Urinary bladder (tissue), 4 donors: ENCODE data around the gene EPS8L2. TPM values are rescaled to one million over a fixed set of nuclear protein-coding genes. Genes with fewer than 3 reads are reported as not detected.

ENCODE experiments used
- DNase-seq: peaks from one replicate; pipeline ENCODE4 v3.0.0-alpha.2; 2015; ENCODE audit errors: extremely low spot score
- H3K27ac ChIP-seq: one replicate; pipeline ENCODE4 v1.5.1; 2013; ENCODE audit warnings: low read depth, mild to moderate bottlenecking, moderate library complexity
- H3K36me3 ChIP-seq: one replicate; pipeline ENCODE4 v1.6.1; 2013; ENCODE audit warnings: mild to moderate bottlenecking, moderate library complexity; ENCODE audit not compliant: insufficient read depth
- H3K4me1 ChIP-seq: one replicate; pipeline ENCODE4 v1.6.1; 2013; ENCODE audit warnings: mild to moderate bottlenecking, moderate library complexity; ENCODE audit not compliant: insufficient read depth
- H3K4me3 ChIP-seq: one replicate; pipeline ENCODE4 v1.5.1; 2013; ENCODE audit warnings: low read depth, low read length
- WGBS: extraction: QIAGEN DNeasy Blood & Tissue Kit; methylation state at CpG from one replicate; pipeline ENCODE4 v1.1.7; 2013; 5-methylcytosine and 5-hydroxymethylcytosine counted together
- polyA plus RNA-seq: library from polyadenylated mRNA; stranded (reverse); fragments of 200-250 nt; gene quantifications from one replicate; pipeline ENCODE4 v1.2.3, GENCODE V29; 2013
- total RNA-seq: library from RNA; depleted of rRNA; stranded (reverse); fragments of >200 nt; gene quantifications from one replicate; pipeline ENCODE4 v1.2.3, GENCODE V29; 2014
- donor health status: healthy with polysubstance abuse.
- donor health status: healthy.

The EPS8L2 gene
- total and polyA plus RNA-seq, 2 donors = 12.4 to 23.2 TPM

DNA sequence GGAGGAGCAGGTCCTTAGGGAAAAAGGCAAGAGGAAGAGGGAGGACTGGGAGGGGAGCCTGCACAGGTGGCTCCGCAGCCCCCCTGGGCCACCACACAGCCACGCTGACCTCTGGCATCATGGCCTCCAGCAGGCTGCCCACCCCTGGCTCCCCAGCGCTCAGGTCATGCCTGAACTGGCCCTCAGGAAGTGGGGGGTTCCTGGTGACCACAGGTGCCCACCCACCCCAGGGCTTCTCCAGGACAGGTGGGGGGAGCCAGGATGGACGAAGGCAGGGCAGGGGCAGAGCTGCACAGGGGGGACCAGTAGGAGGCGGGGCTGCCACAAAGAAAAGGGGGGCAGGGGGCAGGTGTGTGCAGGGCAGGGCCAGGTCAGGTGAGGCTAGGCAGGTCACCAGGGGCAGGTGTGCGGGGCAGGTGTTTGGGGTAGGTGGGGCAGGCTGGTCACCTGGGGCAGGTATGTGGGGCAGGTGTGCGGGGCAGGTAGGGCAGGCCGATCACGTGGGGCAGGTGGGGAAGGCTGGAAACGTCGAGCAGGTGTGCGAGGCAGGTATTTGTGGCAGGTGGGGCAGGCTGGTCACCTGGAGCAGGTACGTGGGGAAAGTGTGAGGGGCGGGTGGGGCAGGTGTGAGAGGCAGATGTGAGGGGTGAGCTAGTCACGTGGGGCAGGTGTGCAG is 12.0 kb upstream of the EPS8L2 start:
- H3K27ac ChIP-seq = no peak overlapping the region
- 73% methylated on average over 15 of the region's 15 CpGs for WGBS
- H3K4me1 ChIP-seq = peaks cover 8% of the 10 kb centered on the region

DNA sequence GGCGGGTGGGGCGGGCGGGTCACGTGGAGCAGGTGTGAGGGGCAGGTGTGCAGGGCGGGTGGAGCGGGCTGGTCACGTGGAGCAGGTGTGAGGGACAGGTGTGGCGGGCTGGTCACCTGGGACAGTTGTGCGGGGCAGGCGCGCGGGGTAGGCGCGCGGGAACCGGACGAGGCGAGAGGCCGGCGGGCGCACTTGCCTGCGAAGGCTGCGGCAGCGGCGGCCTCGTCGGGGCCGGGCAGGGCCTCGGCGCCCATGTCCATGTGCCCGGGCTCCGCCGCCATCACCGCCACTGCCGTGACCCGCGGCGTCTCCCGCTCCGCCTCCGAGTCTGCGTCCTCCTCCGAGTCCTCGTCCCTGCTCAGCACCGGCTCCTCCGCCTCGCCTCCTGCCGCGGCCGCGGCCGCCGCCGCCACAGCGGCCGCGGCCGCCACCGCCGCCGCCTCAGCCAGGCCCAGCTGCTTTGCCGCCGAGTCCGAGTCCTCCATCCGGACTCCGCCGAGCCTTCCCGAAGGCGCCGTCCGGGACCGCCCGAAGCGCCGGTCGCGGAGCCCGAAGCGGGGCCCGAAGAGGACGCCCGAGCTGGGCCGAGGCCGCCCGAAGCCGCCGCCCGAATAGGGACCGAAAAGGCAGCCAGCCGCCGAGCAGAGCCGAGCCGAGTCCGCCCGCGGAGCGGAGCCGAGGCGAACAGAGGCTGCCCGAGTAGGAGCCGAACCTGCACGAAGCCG is 11.3 kb upstream of the EPS8L2 start, which contains the start of gene DEAF1:
TSS of gene DEAF1 (minus strand) at position 660 of the 725 bp plus-strand sequence. CDS start at position 485, 175 bp downstream.
- 2% methylated on average over 103 of the region's 103 CpGs for WGBS
- Histone ChIP-seq H3K4me3 (peak within 1 kb of the TSS; percentile 80), H3K4me1 (peaks cover 8% of the 10 kb centered on the region), H3K36me3 (no peaks in the 10 kb centered on the region), H3K27ac (peak within 1 kb of the TSS; percentile 99)
- DNase-seq = peak; percentile 96

More for the DNA sequence above, 12.0 kb upstream of the EPS8L2 start:
- no peaks in the 10 kb centered on the region for H3K36me3 ChIP-seq
- no peak for DNase-seq
- H3K4me3 ChIP-seq = peak overlapping the region; percentile 47

DNA sequence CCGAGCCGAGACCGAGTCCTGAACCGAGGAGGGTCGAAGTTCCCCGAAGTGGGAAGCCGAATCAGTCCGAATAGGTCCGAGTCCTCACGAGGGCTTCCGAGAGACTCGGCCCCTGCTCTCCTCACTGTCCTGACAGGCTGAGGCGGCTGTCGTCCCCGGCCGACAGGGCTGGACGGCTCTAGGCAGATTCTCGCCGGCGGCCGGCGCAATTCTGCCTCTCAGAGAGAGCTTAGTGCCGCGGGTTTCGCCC is 10.8 kb upstream of the EPS8L2 start:
- H3K4me1 ChIP-seq = peaks cover 8% of the 10 kb centered on the region
- H3K4me3 ChIP-seq = peak overlapping the region; percentile 80
- peak overlapping the region; percentile 99 for H3K27ac ChIP-seq
- under 1% methylated on average over 25 of the region's 25 CpGs for WGBS
- H3K36me3 ChIP-seq = no peaks in the 10 kb centered on the region
- DNase-seq = no peak

DNA sequence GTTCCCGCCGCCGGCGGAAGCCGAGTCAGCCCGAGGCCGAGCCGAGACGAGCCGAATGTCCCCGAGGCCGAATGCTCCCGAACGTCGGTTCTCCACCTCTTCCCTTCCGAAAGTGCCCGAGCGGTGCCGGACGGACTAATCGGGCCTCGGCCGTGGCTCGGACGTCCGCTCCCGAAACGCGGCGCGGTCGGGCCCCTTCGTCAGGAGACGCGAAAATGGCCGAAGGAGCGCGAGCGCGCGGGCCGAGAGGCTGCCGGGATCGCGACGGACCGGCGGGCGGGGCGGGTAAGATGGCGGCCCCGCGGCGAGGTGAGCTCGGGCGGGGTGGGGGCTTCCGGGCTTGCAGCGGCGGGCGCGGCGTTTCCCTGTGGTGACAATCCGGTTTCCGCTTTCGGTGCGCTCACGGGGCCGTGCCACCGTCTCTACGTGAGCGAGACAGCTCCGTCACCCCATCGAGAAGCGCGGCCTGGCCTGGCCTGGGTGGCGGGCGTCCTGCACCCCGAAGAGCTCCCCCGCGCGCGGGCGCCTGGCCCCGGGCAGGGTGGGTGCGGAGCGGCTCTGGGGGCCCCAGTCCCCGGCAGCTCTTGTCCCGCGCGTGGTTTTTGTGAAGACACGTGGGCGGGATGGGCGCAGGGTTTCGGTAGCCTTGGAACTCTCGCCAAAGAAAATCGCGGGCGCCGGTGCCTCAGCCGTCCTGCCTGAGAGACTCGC is 10.3 kb upstream of the EPS8L2 start, which contains the start of gene TMEM80:
TSS of gene TMEM80 (plus strand) at position 279 of the 711 bp plus-strand sequence. CDS start at position 291, 12 bp downstream.
- Histone ChIP-seq H3K4me3 (peak within 1 kb of the TSS; percentile 80), H3K4me1 (peaks cover 8% of the 10 kb centered on the region), H3K27ac (peak within 1 kb of the TSS; percentile 99), H3K36me3 (no peaks in the 10 kb centered on the region)
- WGBS = under 1% methylated on average over 101 of the region's 101 CpGs
- DNase-seq = peak; percentile 98

DNA sequence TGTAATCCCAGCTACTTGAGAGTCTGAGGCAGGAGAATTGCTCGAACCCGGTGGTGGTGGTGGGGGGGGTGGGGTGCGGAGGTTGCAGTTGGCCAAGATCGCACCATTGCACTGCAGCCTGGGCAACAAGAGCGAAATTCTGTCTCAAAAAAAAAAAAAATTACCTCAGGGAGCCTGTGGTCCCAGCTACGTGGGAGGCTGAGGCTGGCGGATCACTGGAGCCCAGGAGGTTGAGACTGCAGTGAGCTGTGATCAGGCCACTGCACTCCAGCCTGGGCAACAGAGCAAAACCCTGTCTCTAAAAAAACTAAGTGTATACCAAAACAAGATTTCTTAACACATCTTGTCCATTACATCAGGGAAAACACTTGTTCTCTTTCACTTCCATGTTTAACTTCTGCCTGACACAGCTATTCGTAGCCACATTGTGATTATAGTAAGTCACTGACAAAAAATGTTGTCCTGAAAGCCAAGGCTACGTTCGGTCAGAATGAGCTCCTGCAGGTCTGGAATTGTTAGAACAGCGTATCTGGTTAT is 9.0 kb upstream of the EPS8L2 start:
- Histone ChIP-seq H3K36me3 (no peaks in the 10 kb centered on the region), H3K4me1 (peaks cover 8% of the 10 kb centered on the region), H3K27ac (no peak overlapping the region), H3K4me3 (no peak overlapping the region)
- no peak for DNase-seq
- 67% methylated on average over 11 of the region's 11 CpGs for WGBS

DNA sequence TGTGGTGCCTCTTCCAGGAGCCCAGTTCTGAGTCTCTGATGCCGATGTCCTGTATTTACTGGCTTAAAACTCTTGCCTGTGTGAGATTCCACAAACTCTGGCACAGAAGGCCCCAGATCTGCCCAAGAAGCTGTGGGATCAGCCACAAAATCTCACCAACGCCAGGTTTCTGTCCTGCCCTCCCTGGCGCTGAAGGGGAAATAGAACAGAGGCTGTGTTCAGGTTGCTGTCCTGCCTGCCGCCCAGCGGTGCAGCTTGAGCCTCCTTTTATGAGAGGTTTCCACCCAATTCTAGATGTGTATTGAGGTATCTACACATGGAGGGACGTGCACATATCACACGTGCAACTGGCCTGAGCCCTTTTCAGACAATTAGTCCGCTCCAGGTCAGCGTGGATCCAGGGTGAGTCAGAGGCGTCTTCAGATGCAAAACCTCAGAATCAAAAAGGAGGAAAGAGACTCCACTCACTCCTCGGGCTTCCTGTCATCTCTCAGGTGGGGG is 8.2 kb upstream of the EPS8L2 start:
- peaks cover 8% of the 10 kb centered on the region for H3K4me1 ChIP-seq
- no peak for DNase-seq
- no peak overlapping the region for H3K4me3 ChIP-seq
- H3K27ac ChIP-seq = peak overlapping the region; percentile 53
- WGBS = 81% methylated on average over 11 of the region's 11 CpGs
- H3K36me3 ChIP-seq = no peaks in the 10 kb centered on the region

DNA sequence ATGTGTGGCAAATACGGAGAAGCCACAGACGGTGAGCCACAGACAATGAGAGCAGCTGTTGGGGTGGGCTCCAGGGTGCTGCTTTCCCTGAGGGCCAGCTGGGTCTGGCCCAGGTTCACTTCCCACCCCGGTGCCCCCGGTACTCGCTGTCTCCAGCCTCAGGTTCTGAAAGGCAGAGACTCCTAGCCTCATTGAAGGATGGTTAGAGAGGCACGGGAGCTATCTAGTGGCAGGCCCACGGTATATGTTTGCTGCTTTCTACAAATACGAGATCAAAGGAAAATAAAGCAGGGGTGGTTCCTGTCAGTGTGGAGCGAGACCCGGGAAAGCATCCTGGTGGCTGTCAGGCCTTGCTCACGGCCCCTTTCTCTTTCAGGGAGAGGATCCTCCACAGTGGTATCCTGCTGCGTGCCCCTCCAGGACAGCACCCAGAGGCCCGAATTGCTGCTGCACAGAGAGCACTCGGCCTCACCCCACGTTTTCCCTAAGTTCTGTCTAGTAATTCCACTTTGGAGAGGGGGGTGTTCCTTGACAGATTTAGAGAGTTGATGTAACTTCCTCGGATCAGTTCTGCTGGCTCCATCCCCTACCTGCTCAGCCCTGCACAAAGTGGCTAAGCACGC is 7.4 kb upstream of the EPS8L2 start:
- no peak for DNase-seq
- 75% methylated on average over 17 of the region's 17 CpGs for WGBS
- H3K4me1 ChIP-seq = peaks cover 8% of the 10 kb centered on the region

DNA sequence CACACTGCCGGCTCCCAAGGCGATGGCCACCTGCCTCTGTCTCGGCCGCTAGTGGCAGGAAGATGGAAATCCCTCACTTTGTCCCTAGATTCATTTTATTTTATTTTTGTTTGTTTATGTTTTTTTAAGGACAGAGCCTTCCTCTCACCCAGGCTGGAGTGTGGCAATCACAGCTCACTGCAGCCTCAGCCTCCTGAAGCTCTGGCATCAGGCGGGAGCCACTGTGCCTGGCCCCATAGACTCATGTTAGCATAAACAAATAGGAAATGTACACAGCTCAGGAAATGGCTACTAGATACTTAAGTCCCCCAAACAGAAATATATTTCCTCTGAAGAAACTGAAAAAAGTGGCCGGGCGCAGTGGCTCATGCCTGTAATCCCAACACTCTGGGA is 6.9 kb upstream of the EPS8L2 start:
- no peak for DNase-seq
- Histone ChIP-seq H3K27ac (no peak overlapping the region), H3K36me3 (no peaks in the 10 kb centered on the region), H3K4me3 (no peak overlapping the region), H3K4me1 (peaks cover 4% of the 10 kb centered on the region)
- 96% methylated on average over 7 of the region's 7 CpGs for WGBS

More for the DNA sequence above, 7.4 kb upstream of the EPS8L2 start:
- Histone ChIP-seq H3K4me3 (no peak overlapping the region), H3K36me3 (no peaks in the 10 kb centered on the region), H3K27ac (no peak overlapping the region)

DNA sequence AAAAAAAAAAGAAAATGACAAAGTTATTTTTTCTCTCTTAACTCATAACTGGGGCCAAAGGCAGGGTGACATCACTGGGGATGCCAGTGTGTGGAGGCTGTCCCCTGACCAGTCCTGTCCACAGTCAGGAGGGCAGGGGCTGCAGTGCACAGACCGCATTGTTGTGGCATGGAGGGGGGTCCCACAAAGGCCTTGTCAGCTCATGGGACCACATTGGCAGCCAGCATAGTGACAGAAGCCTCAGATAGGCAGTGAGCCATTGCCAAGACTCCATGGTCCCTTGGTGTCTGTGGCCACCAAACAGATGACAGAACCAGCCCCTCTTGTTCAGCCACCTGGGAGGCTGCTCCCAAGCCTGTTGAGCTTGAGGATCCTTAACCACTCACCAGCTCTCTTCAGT is 6.3 kb upstream of the EPS8L2 start:
- WGBS = 91% methylated on average over 1 of the region's 1 CpG
- H3K4me3 ChIP-seq = no peak overlapping the region
- no peak overlapping the region for H3K27ac ChIP-seq
- no peak for DNase-seq
- H3K36me3 ChIP-seq = no peaks in the 10 kb centered on the region
- H3K4me1 ChIP-seq = peaks cover 2% of the 10 kb centered on the region

DNA sequence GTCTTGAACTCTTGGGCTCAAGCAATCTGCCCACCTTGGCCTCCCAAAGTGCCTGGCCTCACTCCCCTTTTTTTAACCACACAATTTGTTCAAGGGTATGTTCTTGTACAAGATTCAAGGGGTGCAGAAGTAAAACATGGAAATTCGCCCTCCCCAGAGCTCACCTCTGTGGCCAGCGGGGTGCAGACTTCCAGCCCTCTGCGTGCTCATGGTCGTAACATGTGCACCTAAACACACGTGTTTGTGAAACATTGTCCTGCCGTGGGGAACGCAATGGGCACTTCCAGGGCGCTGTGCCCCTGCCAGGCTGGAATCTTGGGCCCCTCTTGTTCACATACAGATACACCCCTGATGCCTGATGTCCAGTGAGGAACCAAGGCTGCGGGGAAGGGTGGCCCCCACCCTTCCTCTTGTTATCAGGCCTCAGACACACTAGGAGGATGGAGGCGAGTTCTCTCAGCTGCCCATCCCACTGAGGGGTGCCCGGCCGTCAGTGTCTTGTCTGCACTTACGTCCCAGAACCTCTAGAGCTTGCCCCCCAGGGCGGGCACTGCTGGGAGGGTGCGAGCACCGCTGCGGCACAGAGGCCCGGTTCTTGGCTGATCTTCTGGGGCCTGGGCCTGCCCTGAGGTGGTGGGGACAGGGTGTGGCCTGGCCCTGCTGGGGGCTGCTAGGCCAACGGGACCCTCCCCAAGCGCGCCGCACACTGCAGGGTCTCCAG is 4.1 kb upstream of the EPS8L2 start:
- WGBS = 94% methylated on average over 22 of the region's 22 CpGs
- Histone ChIP-seq H3K4me3 (no peak overlapping the region), H3K27ac (no peak overlapping the region), H3K4me1 (no peaks in the 10 kb centered on the region), H3K36me3 (no peaks in the 10 kb centered on the region)
- no peak for DNase-seq

DNA sequence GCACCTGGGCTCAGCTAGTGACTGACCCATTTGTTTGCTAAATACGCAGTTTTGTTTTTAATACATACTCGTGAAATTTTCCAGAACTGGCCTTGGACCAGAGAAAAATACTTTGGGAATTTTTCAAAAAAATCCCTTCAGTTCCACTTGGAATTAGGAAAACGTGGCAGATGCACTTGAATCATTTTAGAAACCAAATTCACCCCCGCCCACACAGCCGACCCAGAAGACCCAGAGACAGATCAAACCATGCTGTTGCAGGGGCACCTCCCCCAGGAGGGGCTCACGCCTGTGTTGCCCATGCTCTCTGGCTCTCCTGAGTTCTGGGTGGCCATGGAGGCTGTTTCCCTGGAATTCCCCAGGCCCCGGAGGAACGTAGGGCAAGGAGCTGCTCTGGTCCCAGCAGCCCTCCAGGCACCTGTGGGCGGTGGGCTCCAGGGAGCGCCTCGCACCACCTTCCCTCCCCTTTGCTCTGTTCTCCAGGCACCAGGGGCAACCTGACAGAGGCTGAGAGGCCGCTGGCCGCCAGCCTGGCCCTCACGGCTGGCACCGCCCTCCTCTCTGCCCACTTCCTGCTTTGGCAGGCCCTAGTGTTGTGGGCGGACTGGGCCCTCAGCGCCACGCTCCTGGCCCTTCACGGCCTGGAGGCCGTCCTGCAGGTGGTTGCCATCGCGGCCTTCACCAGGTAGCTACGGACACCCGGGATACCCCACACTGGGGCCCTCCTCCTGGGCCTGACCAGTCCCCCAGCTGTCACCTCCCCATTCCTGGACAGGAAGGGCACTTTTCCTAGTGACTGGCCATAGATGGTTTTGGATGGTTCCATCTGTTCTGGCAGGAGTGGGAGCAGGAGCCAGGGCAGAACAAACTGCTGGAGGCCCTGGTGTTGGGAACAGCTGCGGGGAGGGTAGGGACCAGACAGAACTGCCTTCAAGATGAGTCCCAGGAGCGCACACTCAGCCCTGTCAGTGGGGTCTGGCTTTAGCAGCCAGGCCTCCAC is 3.3 kb upstream of the EPS8L2 start:
- H3K4me3 ChIP-seq = no peak overlapping the region
- H3K4me1 ChIP-seq = no peaks in the 10 kb centered on the region
- peak overlapping the region; percentile 27 for H3K27ac ChIP-seq
- no peaks in the 10 kb centered on the region for H3K36me3 ChIP-seq
- WGBS = 81% methylated on average over 26 of the region's 26 CpGs
- no peak for DNase-seq

DNA sequence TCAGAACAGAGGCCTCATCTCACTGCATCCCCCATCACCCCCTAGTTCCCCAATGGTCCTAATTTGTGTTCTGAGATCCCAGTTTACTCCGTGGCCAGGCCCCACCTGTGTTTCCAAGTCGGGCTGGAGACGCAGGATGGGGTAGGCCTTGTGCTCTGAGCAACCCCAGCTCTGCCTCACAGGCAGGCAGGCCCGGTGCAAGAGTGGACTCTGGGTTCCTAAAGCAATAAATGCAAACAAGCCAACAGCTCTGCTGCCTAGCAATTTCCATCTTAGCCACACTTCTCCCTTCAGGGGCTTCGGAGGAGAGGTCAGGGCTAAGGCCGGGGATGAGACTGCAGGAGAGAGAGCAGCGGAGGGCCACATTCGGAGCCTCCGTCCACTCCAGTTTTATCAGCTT is 2.5 kb upstream of the EPS8L2 start:
- peak overlapping the region; percentile 27 for H3K27ac ChIP-seq
- WGBS = 89% methylated on average over 9 of the region's 9 CpGs
- H3K4me1 ChIP-seq = no peaks in the 10 kb centered on the region
- no peaks in the 10 kb centered on the region for H3K36me3 ChIP-seq
- DNase-seq = no peak
- no peak overlapping the region for H3K4me3 ChIP-seq
